Endothelial cell of umbilical vein (primary cell): ENCODE results near the gene KLF16. TPM values are rescaled to one million over a fixed set of nuclear protein-coding genes. Genes with fewer than 3 reads are reported as not detected.

Experiments
- BruUV-seq: library from RNA; stranded (reverse); fragments of 400-500 nt; replicated peaks from 2 replicates; lab custom pipeline; 2021; lab: Mats Ljungman, UMichigan
- CTCF ChIA-PET: fragments of 300-600, 350-600 bp; sonication (Branson Sonifier 250); formaldehyde crosslinking; loops from one replicate; lab custom pipeline; 2021; ENCODE audit warnings: antibody characterized with exemption, inconsistent platforms; lab: Charles Lee
- POLR2A ChIA-PET: fragments of 300-600, 350-600 bp; sonication (Branson Sonifier 250); formaldehyde crosslinking; loops from one replicate; lab custom pipeline; 2021; ENCODE audit warnings: antibody characterized with exemption, inconsistent platforms; lab: Charles Lee
- DNase-seq: peaks from one replicate; pipeline ENCODE4 v3.0.0-alpha.2; 2011; ENCODE audit warnings: low read depth, low spot score
- FAIRE-seq: peaks from 2 replicates; lab custom pipeline; 2011; peaks lifted over from hg19 to GRCh38; lab: Jason Lieb, UNC
- H2AFZ ChIP-seq: 2 replicates; pipeline ENCODE4 v1.6.0; 2012; ENCODE audit warnings: low read depth, low read length, control low read depth, inconsistent platforms
- H3K27ac ChIP-seq: 2 replicates; pipeline ENCODE4 v1.5.1; 2011; ENCODE audit warnings: low read depth, mild to moderate bottlenecking, control low read depth, low read length, moderate library complexity; ENCODE audit not compliant: insufficient read depth
- H3K27me3 ChIP-seq, 2 experiments: 2 replicates each; pipeline versions ENCODE4 v1.6.0 to v1.6.1; 2011; ENCODE audit warnings: low read length in 2 of 2, mixed read lengths in 1 of 2; ENCODE audit not compliant: control insufficient read depth in 2 of 2, insufficient read depth in 2 of 2
- H3K36me3 ChIP-seq, 2 experiments: 2 replicates in 1 of 2; 3 replicates in 1 of 2; pipeline ENCODE4 v1.5.1; 2011; ENCODE audit warnings: low read length in 2 of 2, mild to moderate bottlenecking in 1 of 2, moderate library complexity in 1 of 2; ENCODE audit not compliant: control insufficient read depth in 2 of 2, insufficient read depth in 2 of 2; ENCODE audit errors: extremely low read depth in 1 of 2
- H3K4me1 ChIP-seq: 3 replicates; pipeline ENCODE4 v1.5.1; 2011; ENCODE audit warnings: mild to moderate bottlenecking, low read length; ENCODE audit not compliant: control insufficient read depth, insufficient read depth; ENCODE audit errors: extremely low read depth
- H3K4me2 ChIP-seq: 2 replicates; pipeline ENCODE4 v1.6.1; 2011; ENCODE audit warnings: low read length, control low read depth, mixed read lengths; ENCODE audit not compliant: insufficient read depth
- H3K4me3 ChIP-seq, 3 experiments: fragments of 200-600 bp in 1 of 3; sonication (generic), shearing (Covaris generic) in 1 of 3; replicated peaks in 1 of 3; 2 replicates each; pipeline ENCODE4 v1.5.1; 2011 to 2016; ENCODE audit warnings: control low read depth in 3 of 3, low read length in 3 of 3, mild to moderate bottlenecking in 2 of 3, inconsistent platforms in 1 of 3, low read depth in 1 of 3, moderate library complexity in 1 of 3; ENCODE audit not compliant: insufficient read depth in 1 of 3
- H3K79me2 ChIP-seq: 2 replicates; pipeline ENCODE4 v1.6.0; 2012; ENCODE audit warnings: low read length, inconsistent platforms; ENCODE audit not compliant: control insufficient read depth, insufficient read depth
- H3K9ac ChIP-seq: replicated peaks from 2 replicates; pipeline ENCODE3; 2011; ENCODE audit warnings: low read length, control low read depth; ENCODE audit not compliant: insufficient read depth; ENCODE audit errors: extremely low read depth
- H3K9me1 ChIP-seq: replicated peaks from 3 replicates; pipeline ENCODE4 v1.6.0; 2011; ENCODE audit warnings: mild to moderate bottlenecking, low read length; ENCODE audit not compliant: control insufficient read depth, insufficient read depth; ENCODE audit errors: extremely low read depth
- H3K9me3 ChIP-seq: replicated peaks from 2 replicates; pipeline ENCODE4 v1.5.1; 2012; ENCODE audit warnings: low read length, inconsistent platforms; ENCODE audit not compliant: control insufficient read depth, insufficient read depth
- H4K20me1 ChIP-seq: replicated peaks from 2 replicates; pipeline ENCODE3; 2011; ENCODE audit warnings: mild to moderate bottlenecking, low read length; ENCODE audit not compliant: control insufficient read depth, insufficient read depth; ENCODE audit errors: extremely low read depth
- CTCF ChIP-seq, 2 donors: IDR thresholded peaks; 1 replicate in 1 of 2; 2 replicates in 1 of 2; pipeline ENCODE4 v1.5.1; 2011; ENCODE audit warnings: low read length in 2 of 2, mild to moderate bottlenecking in 2 of 2, moderate library complexity in 2 of 2, control low read depth in 1 of 2, inconsistent platforms in 1 of 2, low read depth in 1 of 2; ENCODE audit not compliant: insufficient read depth in 1 of 2; ENCODE audit errors: extremely low read depth in 1 of 2
- EZH2 ChIP-seq: IDR thresholded peaks from 2 replicates; pipeline ENCODE4 v1.6.1; 2012; ENCODE audit warnings: borderline replicate concordance, low read depth, mild to moderate bottlenecking, moderate library complexity, low read length, inconsistent platforms; ENCODE audit not compliant: severe bottlenecking
- FOS ChIP-seq: IDR thresholded peaks from 2 replicates; pipeline ENCODE4 v1.6.1; 2011; ENCODE audit warnings: mild to moderate bottlenecking, low read length, moderate library complexity, borderline replicate concordance; ENCODE audit not compliant: insufficient read depth
- GATA2 ChIP-seq: IDR thresholded peaks from 2 replicates; pipeline ENCODE4 v1.7.0; 2011; ENCODE audit warnings: low read depth, mild to moderate bottlenecking, moderate library complexity, mixed read lengths, low read length; ENCODE audit not compliant: insufficient read length, insufficient read depth
- JUN ChIP-seq: IDR thresholded peaks from 2 replicates; pipeline ENCODE4 v1.6.1; 2011; ENCODE audit warnings: borderline replicate concordance, low read depth; ENCODE audit not compliant: insufficient read length, insufficient read depth
- MAX ChIP-seq: IDR thresholded peaks from 2 replicates; pipeline ENCODE4 v1.6.1; 2011; ENCODE audit not compliant: insufficient read depth, insufficient read length
- MYC ChIP-seq: IDR thresholded peaks from one replicate; pipeline ENCODE4 v1.6.1; 2011; ENCODE audit warnings: mild to moderate bottlenecking, low read depth, low read length
- POLR2A ChIP-seq: IDR thresholded peaks from 2 replicates; pipeline ENCODE4 v1.6.1; 2012; ENCODE audit warnings: low read depth, mild to moderate bottlenecking, control low read depth, low read length
- POLR2AphosphoS5 ChIP-seq: IDR thresholded peaks from 2 replicates; pipeline ENCODE4 v1.6.1; 2012; ENCODE audit warnings: low read depth, mild to moderate bottlenecking, control low read depth, low read length, moderate library complexity; ENCODE audit not compliant: insufficient read depth
- dilution Hi-C: fragments of 300-500 bp; cut with MboI; formaldehyde crosslinking; loops from one replicate; pipeline ENCODE4 v1.15.0; 2019; ENCODE audit warnings: low sequenced_read_pairs; ENCODE audit not compliant: extremely low pct_ligation_motif_present
- intact Hi-C: fragments of 100-400 bp; cut with micrococcal nuclease; formaldehyde crosslinking; loops from one replicate; pipeline ENCODE4 v1.10.0; 2022
- polyA plus RNA-seq, 4 experiments: library from polyadenylated mRNA; depleted of rRNA in 3 of 4; stranded (reverse) in 3 of 4; unstranded in 1 of 4; fragments of >200 nt; gene quantifications; 2 replicates each; pipeline versions ENCODE4 v1.2.1 to v1.2.3, GENCODE V29; 2011 to 2012; ENCODE audit warnings: missing spikeins in 1 of 4
- total RNA-seq: library from RNA; stranded (reverse); gene quantifications from 2 replicates; pipeline ENCODE4 v1.2.3, GENCODE V29; 2021

KLF16 gene
- total and polyA plus RNA-seq, 2 donors (not counting 3 experiments of a cell fraction or from before 2014, with no cell fraction given) = 11.6 to 36.6 TPM

GRCh38 chr19:1823539-1824251 is 39.7 kb downstream of the KLF16 start:
- H3K79me2 ChIP-seq = peaks cover 4% of the 10 kb centered on the region
- no peaks in the 10 kb centered on the region for H3K9me1 ChIP-seq
- no peaks in the 10 kb centered on the region for H3K27me3 ChIP-seq
- no peak overlapping the region for H3K4me3 ChIP-seq
- FAIRE-seq (no peak), DNase-seq (no peak)
- no peaks in the 10 kb centered on the region for H3K4me1 ChIP-seq
- no peaks in the 10 kb centered on the region for H4K20me1 ChIP-seq
- H3K9ac ChIP-seq = no peak overlapping the region
- no peak overlapping the region for H2AFZ ChIP-seq
- intact Hi-C loops = no loop called here
- no peaks in the 10 kb centered on the region for H3K9me3 ChIP-seq
- no peak for TF ChIP-seq POLR2AphosphoS5
- H3K27ac ChIP-seq = no peak overlapping the region
- dilution Hi-C loops = no loop called here
- ChIA-PET CTCF (interaction anchor here (0.8 to 3.0 kb wide), 3 partner anchors 26 to 278 kb away, joined by 3 to 54 read pairs (median 6); no protein-coding TSS in a partner anchor), POLR2A (no interaction called here)
- H3K4me2 ChIP-seq = no peak overlapping the region
- peaks cover 0 to 45% of the 10 kb centered on the region in 2 experiments for H3K36me3 ChIP-seq
- no TSS peak for BruUV-seq

- no peaks in the 10 kb centered on the region for H3K27me3 ChIP-seq
- POLR2A ChIA-PET = no interaction called here
- no peaks in the 10 kb centered on the region for H4K20me1 ChIP-seq
- H3K9ac ChIP-seq = no peak overlapping the region
- no peak for DNase-seq
- peaks cover 0 to 52% of the 10 kb centered on the region in 2 experiments for H3K36me3 ChIP-seq
- no peak for FAIRE-seq
- TF ChIP-seq EZH2 = no peak
- no peak for TF ChIP-seq POLR2AphosphoS5
- no peak for TF ChIP-seq FOS
- no peak for TF ChIP-seq CTCF (IDR thresholded peaks at IDR 0.05; ENCODE audit: extremely low read depth in 1 of 2, insufficient read depth in 1 of 2, low read depth in 1 of 2, low read length in 2 of 2)
- no peak for TF ChIP-seq MYC
- TF ChIP-seq GATA2 = no peak
- TF ChIP-seq JUN = no peak
- no peak for TF ChIP-seq POLR2A
- TF ChIP-seq MAX = no peak
- dilution Hi-C loops (no loop called here), intact Hi-C loops (no loop called here)
- H3K9me3 ChIP-seq = no peaks in the 10 kb centered on the region
- CTCF ChIA-PET = interaction anchor here (0.8 to 2.5 kb wide), 2 partner anchors 151 to 277 kb away, joined by 3 to 6 read pairs; no protein-coding TSS in a partner anchor
- peaks cover 4% of the 10 kb centered on the region for H3K79me2 ChIP-seq
- no peak overlapping the region for H2AFZ ChIP-seq
- no TSS peak for BruUV-seq
- H3K4me2 ChIP-seq = no peak overlapping the region
- no peaks in the 10 kb centered on the region for H3K9me1 ChIP-seq
- H3K4me3 ChIP-seq = no peak overlapping the region
- no peak overlapping the region for H3K27ac ChIP-seq
- no peaks in the 10 kb centered on the region for H3K4me1 ChIP-seq
These were observed 40.4 kb downstream of the KLF16 start for GRCh38 chr19:1823020-1823419.
